B cell (primary cell): ENCODE data around the gene THADA. TPM values are rescaled to one million over a fixed set of nuclear protein-coding genes. Genes with fewer than 3 reads are reported as not detected.

Experiments
- ATAC-seq: fragments of 200-7000 bp; cut with Tn5 transposase; one replicate; pipeline ENCODE4 v1.10.0; 2021; ENCODE audit warnings: low read depth, mild to moderate bottlenecking, moderate number of reproducible peaks, moderate library complexity
- CTCF ChIA-PET: fragments of 350-600 bp; sonication (Branson Sonifier 250); formaldehyde crosslinking; loops from one replicate; lab custom pipeline; 2021; ENCODE audit warnings: antibody characterized with exemption, inconsistent platforms; lab: Charles Lee
- POLR2A ChIA-PET: fragments of 350-600 bp; sonication (Branson Sonifier 250); formaldehyde crosslinking; loops from one replicate; lab custom pipeline; 2021; ENCODE audit warnings: antibody characterized with exemption; lab: Charles Lee
- DNase-seq: peaks from one replicate; pipeline ENCODE4 v3.0.0; 2013
- H2AFZ ChIP-seq: 2 replicates; pipeline ENCODE4 v1.6.1; 2012; ENCODE audit warnings: mild to moderate bottlenecking, low read depth, low read length; ENCODE audit not compliant: insufficient read depth, poor library complexity, severe bottlenecking
- H3K27ac ChIP-seq, 2 donors: 1 replicate in 1 of 2; 2 replicates in 1 of 2; pipeline ENCODE4 v1.5.1; 2012 to 2013; ENCODE audit warnings: low read length in 2 of 2, mild to moderate bottlenecking in 2 of 2, moderate library complexity in 1 of 2
- H3K27me3 ChIP-seq, 4 experiments: fragments of 200-600 bp in 1 of 4; sonication (generic) in 1 of 4; replicated peaks in 1 of 4; 1 replicate in 2 of 4; 2 replicates in 2 of 4; pipeline versions ENCODE4 v1.6.1 to v1.7.0; 2013 to 2016; ENCODE audit warnings: low read length in 3 of 4, mild to moderate bottlenecking in 2 of 4, mixed read lengths in 1 of 4, moderate library complexity in 1 of 4; ENCODE audit not compliant: insufficient read depth in 4 of 4, control insufficient read depth in 3 of 4; ENCODE audit errors: control extremely low read depth in 1 of 4
- H3K36me3 ChIP-seq, 2 experiments: replicated peaks in 1 of 2; 1 replicate in 1 of 2; 2 replicates in 1 of 2; pipeline versions ENCODE4 v1.6.1 to v1.7.1; 2013; ENCODE audit warnings: low read length in 1 of 2; ENCODE audit not compliant: insufficient read depth in 2 of 2, control insufficient read depth in 1 of 2; ENCODE audit errors: control extremely low read depth in 1 of 2, extremely low read depth in 1 of 2
- H3K4me1 ChIP-seq, 2 donors: fragments of 200-600 bp in 1 of 2; sonication (generic) in 1 of 2; 1 replicate in 1 of 2; 2 replicates in 1 of 2; pipeline versions ENCODE4 v1.5.1 to v1.6.1; 2013 to 2017; ENCODE audit warnings: low read length in 2 of 2; ENCODE audit not compliant: control insufficient read depth in 2 of 2, insufficient read depth in 2 of 2
- H3K4me2 ChIP-seq: replicated peaks from 2 replicates; pipeline ENCODE3; 2012; ENCODE audit warnings: mild to moderate bottlenecking, low read depth, low read length; ENCODE audit not compliant: poor library complexity, severe bottlenecking
- H3K4me3 ChIP-seq, 5 experiments: fragments of 200-600 bp in 1 of 5; sonication (generic) in 1 of 5; 1 replicate in 3 of 5; 2 replicates in 2 of 5; pipeline versions ENCODE4 v1.5.1 to v1.7.0; 2011 to 2016; ENCODE audit warnings: low read length in 4 of 5, mild to moderate bottlenecking in 4 of 5, low read depth in 2 of 5, control low read depth in 1 of 5, moderate library complexity in 1 of 5; ENCODE audit not compliant: insufficient read depth in 1 of 5; ENCODE audit errors: control extremely low read depth in 1 of 5, extremely low read depth in 1 of 5
- H3K79me2 ChIP-seq: fragments of 200-600 bp; sonication (generic); one replicate; pipeline ENCODE4 v1.6.0; 2016; ENCODE audit warnings: low read length; ENCODE audit not compliant: control insufficient read depth, insufficient read depth
- H3K9ac ChIP-seq: fragments of 200-600 bp; sonication (generic); 2 replicates; pipeline ENCODE4 v1.6.1; 2017; ENCODE audit warnings: mild to moderate bottlenecking, low read length, moderate library complexity
- H3K9me3 ChIP-seq, 3 donors: one replicate each; pipeline versions ENCODE4 v1.6.1 to v1.7.1; 2013; ENCODE audit warnings: low read length in 2 of 3; ENCODE audit not compliant: control insufficient read depth in 2 of 3, insufficient read depth in 1 of 3; ENCODE audit errors: control extremely low read depth in 1 of 3
- H4K20me1 ChIP-seq: 2 replicates; pipeline ENCODE4 v1.6.0; 2012; ENCODE audit warnings: mild to moderate bottlenecking, low read length; ENCODE audit not compliant: insufficient read depth, control insufficient read depth, poor library complexity, severe bottlenecking
- H3K27ac Mint-ChIP-seq: one replicate; pipeline ENCODE4 v1.8.0; 2021; ENCODE audit warnings: mixed read lengths
- H3K27me3 Mint-ChIP-seq: one replicate; pipeline ENCODE4 v1.8.0; 2021; ENCODE audit warnings: mixed read lengths
- H3K4me1 Mint-ChIP-seq: one replicate; pipeline ENCODE4 v1.8.0; 2021; ENCODE audit warnings: mixed read lengths
- H3K4me3 Mint-ChIP-seq: one replicate; pipeline ENCODE4 v1.8.0; 2021; ENCODE audit warnings: mixed read lengths
- H3K9me3 Mint-ChIP-seq: one replicate; pipeline ENCODE4 v1.8.0; 2022; ENCODE audit warnings: mixed read lengths; ENCODE audit not compliant: insufficient read depth
- EZH2 ChIP-seq: IDR thresholded peaks from 2 replicates; pipeline ENCODE4 v1.6.1; 2012; ENCODE audit warnings: borderline replicate concordance, low read depth, mild to moderate bottlenecking, moderate library complexity, low read length; ENCODE audit not compliant: insufficient read depth, poor library complexity, severe bottlenecking
- WGBS: methylation state at CpG from one replicate; pipeline ENCODE4 v1.1.5; 2013; ENCODE audit warnings: missing lambda C conversion rate; ENCODE audit not compliant: insufficient coverage; 5-methylcytosine and 5-hydroxymethylcytosine counted together
- intact Hi-C: fragments of 100-400 bp; cut with micrococcal nuclease; formaldehyde crosslinking; loops from one replicate; pipeline ENCODE4 v1.10.0; 2022
- polyA plus RNA-seq: library from polyadenylated mRNA; depleted of rRNA; stranded (reverse); fragments of >200 nt; gene quantifications from 2 replicates; pipeline ENCODE4 v1.2.3, GENCODE V29; 2012
- total RNA-seq, 2 donors: library from RNA; stranded (reverse); fragments of 120-200 nt in 1 of 2; gene quantifications; 1 replicate in 1 of 2; 2 replicates in 1 of 2; pipeline versions ENCODE4 v1.2.3 to v1.2.4, GENCODE V29; 2013 to 2022
- TF ChIP-seq, protein P1 (sequence below): fragments of 200-600 bp; IDR thresholded peaks from one replicate; pipeline ENCODE4 v1.8.0; 2022; ENCODE audit warnings: antibody characterized with exemption, mild to moderate bottlenecking

Gene THADA
- total and polyA plus RNA-seq, 2 donors (not counting 1 experiment from before 2014, with no cell fraction given), result 17.6 to 48.5 TPM

DNA sequence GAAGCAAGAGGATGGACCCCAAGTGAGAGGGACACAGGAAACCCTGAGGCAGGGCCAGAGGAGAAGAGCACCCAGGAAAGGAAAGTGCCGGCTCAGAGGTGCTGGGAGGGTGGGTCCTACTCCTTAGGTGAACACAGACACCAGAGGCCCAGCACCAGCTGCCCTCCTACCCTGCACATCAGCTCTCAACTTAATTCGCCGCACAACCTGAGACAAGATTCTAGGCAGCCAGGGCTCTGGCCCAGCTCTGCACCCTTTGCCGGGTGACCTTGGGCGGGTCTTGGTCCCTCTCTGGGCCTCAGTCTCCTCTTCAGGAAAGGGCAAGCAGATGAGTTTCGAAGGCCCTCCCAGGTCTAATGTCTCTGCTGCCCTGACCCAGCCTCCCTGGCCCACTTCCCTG lies 397.6 kb downstream of the THADA start:
- no peaks in the 10 kb centered on the region for H3K9me3 ChIP-seq
- ATAC-seq (no peak), DNase-seq (no peak)
- ChIA-PET POLR2A (interaction anchor here (1.3 kb wide), 1 partner anchor 22 kb away, joined by 6 read pairs; no protein-coding TSS in a partner anchor), CTCF (no interaction called here)
- no peak overlapping the region for H2AFZ ChIP-seq
- H3K79me2 ChIP-seq, result peaks cover 4% of the 10 kb centered on the region
- intact Hi-C loops, result no loop called here
- peaks cover 40 to 53% of the 10 kb centered on the region in 2 donors for H3K4me1 ChIP-seq
- no peaks in the 10 kb centered on the region for H3K27me3 ChIP-seq
- H3K36me3 ChIP-seq, result no peaks in the 10 kb centered on the region
- no peak overlapping the region for H3K9ac ChIP-seq
- Mint-ChIP-seq H3K4me1 (peaks cover 42% of the 10 kb centered on the region), H3K9me3 (peaks cover 3% of the 10 kb centered on the region), H3K4me3 (no peak overlapping the region), H3K27me3 (no peaks in the 10 kb centered on the region), H3K27ac (no peak overlapping the region)
- WGBS, result 97% methylated on average over 5 of the region's 6 CpGs
- no peaks in the 10 kb centered on the region for H4K20me1 ChIP-seq
- H3K4me2 ChIP-seq, result no peak overlapping the region
- TF ChIP-seq EZH2, result no peak
- TF ChIP-seq, protein P1, sequence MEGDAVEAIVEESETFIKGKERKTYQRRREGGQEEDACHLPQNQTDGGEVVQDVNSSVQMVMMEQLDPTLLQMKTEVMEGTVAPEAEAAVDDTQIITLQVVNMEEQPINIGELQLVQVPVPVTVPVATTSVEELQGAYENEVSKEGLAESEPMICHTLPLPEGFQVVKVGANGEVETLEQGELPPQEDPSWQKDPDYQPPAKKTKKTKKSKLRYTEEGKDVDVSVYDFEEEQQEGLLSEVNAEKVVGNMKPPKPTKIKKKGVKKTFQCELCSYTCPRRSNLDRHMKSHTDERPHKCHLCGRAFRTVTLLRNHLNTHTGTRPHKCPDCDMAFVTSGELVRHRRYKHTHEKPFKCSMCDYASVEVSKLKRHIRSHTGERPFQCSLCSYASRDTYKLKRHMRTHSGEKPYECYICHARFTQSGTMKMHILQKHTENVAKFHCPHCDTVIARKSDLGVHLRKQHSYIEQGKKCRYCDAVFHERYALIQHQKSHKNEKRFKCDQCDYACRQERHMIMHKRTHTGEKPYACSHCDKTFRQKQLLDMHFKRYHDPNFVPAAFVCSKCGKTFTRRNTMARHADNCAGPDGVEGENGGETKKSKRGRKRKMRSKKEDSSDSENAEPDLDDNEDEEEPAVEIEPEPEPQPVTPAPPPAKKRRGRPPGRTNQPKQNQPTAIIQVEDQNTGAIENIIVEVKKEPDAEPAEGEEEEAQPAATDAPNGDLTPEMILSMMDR, result no peak
- no peak overlapping the region for H3K4me3 ChIP-seq
- H3K27ac ChIP-seq, result no peak overlapping the region

DNA sequence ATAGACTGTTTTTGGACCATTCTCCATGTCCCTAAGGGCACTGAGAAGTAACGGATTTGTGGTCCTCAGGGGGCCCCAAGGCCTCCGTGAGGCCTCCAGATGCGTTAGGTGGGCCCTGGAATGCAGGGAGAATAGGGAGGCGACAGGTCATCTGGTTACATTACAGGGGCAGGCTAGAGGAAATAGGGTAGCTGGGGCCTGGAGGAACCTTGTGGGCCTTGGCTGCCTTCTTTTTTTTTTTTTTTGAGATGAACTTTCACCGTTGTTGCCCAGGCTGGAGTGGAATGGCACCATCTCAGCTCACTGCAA lies 398.3 kb downstream of the THADA start:
- H3K9me3 ChIP-seq, result no peaks in the 10 kb centered on the region
- DNase-seq, result no peak
- Mint-ChIP-seq H3K27me3 (no peaks in the 10 kb centered on the region), H3K9me3 (peaks cover 3% of the 10 kb centered on the region), H3K27ac (peak overlapping the region; percentile 86), H3K4me3 (peak overlapping the region; percentile 20), H3K4me1 (peaks cover 47% of the 10 kb centered on the region)
- WGBS, result 38% methylated on average over 4 of the region's 5 CpGs
- no peak overlapping the region for H3K27ac ChIP-seq
- H3K27me3 ChIP-seq, result no peaks in the 10 kb centered on the region
- no peaks in the 10 kb centered on the region for H3K36me3 ChIP-seq
- ATAC-seq, result no peak
- ChIA-PET POLR2A (interaction anchor here (0.7 to 1.3 kb wide), 3 partner anchors 18 to 23 kb away, joined by 3 to 6 read pairs (median 4); no protein-coding TSS in a partner anchor), CTCF (no interaction called here)
- peaks cover 40 to 60% of the 10 kb centered on the region in 2 donors for H3K4me1 ChIP-seq
- peak overlapping the region; percentile 11 for H2AFZ ChIP-seq
- H3K79me2 ChIP-seq, result peaks cover 4% of the 10 kb centered on the region
- no peak overlapping the region for H3K4me3 ChIP-seq
- TF ChIP-seq, protein P1, result no peak
- TF ChIP-seq EZH2, result no peak
- no peaks in the 10 kb centered on the region for H4K20me1 ChIP-seq
- peak overlapping the region; percentile 21 for H3K4me2 ChIP-seq
- H3K9ac ChIP-seq, result no peak overlapping the region
- intact Hi-C loops, result no loop called here
